Bronchial epithelial cell (primary cell): Measurements from ENCODE around the gene MIX23. TPM values are rescaled to one million over a fixed set of nuclear protein-coding genes. Genes with fewer than 3 reads are reported as not detected.

Experiments
- DNase-seq: peaks from one replicate; pipeline ENCODE4 v3.0.0-alpha.2; 2010; ENCODE audit warnings: low read depth
- FAIRE-seq: peaks from 2 replicates; lab custom pipeline; 2011; peaks lifted over from hg19 to GRCh38; lab: Jason Lieb, UNC
- H3K27me3 ChIP-seq: 2 replicates; pipeline ENCODE4 v1.5.1; 2011; ENCODE audit warnings: low read length; ENCODE audit not compliant: control insufficient read depth, insufficient read depth
- H3K36me3 ChIP-seq: 2 replicates; pipeline ENCODE4 v1.5.1; 2011; ENCODE audit warnings: low read length; ENCODE audit not compliant: control insufficient read depth, insufficient read depth
- H3K4me3 ChIP-seq: 2 replicates; pipeline ENCODE4 v1.5.1; 2011; ENCODE audit warnings: mild to moderate bottlenecking, low read depth, low read length, control low read depth
- total RNA-seq: library from RNA; depleted of rRNA; stranded (reverse); fragments of >200 nt; gene quantifications from 2 replicates; pipeline ENCODE4 v1.2.1, GENCODE V29; 2014
- TF ChIP-seq, protein P1 (sequence below): IDR thresholded peaks from 2 replicates; pipeline ENCODE4 v1.5.1; 2011; ENCODE audit warnings: mild to moderate bottlenecking, moderate library complexity, low read length, control low read depth, inconsistent platforms; ENCODE audit not compliant: insufficient read depth, severe bottlenecking

The MIX23 gene
- total RNA-seq, 1 donor from 2014 or later = 24.0 TPM

DNA sequence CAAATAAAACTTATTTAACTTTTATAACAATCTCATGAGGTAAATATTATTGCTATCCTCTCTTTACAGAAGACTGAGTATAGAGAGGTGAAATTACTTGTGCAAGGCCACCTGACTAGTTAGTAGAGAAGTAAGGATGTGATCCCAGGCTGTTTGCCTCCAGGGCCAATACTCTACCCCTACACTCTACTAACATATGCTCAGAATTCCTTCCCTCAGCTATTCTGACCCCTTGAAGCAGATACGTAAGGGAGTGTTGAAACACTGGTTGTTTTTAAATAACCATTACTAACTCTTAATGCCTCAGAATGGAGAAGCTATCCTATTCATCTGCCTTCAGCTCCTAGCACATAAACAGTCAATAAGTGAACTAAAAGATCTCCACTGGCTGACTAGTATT lies 33.9 kb downstream of the MIX23 start:
- no peak for DNase-seq

DNA sequence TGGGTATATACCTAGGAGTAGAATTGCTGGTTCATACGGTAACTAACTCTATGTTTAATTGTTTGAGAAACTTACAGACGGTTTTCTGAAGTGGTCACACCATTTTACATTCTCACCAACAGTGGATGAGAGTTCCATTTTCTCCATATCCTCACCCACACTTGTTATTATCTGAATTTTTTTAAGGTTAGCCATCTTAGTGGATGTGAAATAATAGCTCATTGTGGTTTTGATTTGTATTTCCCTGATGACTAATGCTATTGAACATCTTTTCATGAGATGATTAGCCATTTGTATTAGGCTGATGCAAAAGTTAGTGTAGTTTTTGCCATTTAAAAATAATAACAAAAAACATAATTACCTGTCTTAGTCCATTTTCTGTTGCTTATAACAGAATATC lies 39.4 kb downstream of the MIX23 start:
- peak; percentile 69 for DNase-seq
- H3K36me3 ChIP-seq = peaks cover 1% of the 10 kb centered on the region
- TF ChIP-seq, protein P1, sequence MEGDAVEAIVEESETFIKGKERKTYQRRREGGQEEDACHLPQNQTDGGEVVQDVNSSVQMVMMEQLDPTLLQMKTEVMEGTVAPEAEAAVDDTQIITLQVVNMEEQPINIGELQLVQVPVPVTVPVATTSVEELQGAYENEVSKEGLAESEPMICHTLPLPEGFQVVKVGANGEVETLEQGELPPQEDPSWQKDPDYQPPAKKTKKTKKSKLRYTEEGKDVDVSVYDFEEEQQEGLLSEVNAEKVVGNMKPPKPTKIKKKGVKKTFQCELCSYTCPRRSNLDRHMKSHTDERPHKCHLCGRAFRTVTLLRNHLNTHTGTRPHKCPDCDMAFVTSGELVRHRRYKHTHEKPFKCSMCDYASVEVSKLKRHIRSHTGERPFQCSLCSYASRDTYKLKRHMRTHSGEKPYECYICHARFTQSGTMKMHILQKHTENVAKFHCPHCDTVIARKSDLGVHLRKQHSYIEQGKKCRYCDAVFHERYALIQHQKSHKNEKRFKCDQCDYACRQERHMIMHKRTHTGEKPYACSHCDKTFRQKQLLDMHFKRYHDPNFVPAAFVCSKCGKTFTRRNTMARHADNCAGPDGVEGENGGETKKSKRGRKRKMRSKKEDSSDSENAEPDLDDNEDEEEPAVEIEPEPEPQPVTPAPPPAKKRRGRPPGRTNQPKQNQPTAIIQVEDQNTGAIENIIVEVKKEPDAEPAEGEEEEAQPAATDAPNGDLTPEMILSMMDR = no peak
- no peak for FAIRE-seq
- no peak overlapping the region for H3K4me3 ChIP-seq
- no peaks in the 10 kb centered on the region for H3K27me3 ChIP-seq

More for the DNA sequence above, 33.9 kb downstream of the MIX23 start:
- TF ChIP-seq, protein P1 = no peak
- Histone ChIP-seq H3K36me3 (no peaks in the 10 kb centered on the region), H3K27me3 (no peaks in the 10 kb centered on the region), H3K4me3 (no peak overlapping the region)
- FAIRE-seq = no peak

DNA sequence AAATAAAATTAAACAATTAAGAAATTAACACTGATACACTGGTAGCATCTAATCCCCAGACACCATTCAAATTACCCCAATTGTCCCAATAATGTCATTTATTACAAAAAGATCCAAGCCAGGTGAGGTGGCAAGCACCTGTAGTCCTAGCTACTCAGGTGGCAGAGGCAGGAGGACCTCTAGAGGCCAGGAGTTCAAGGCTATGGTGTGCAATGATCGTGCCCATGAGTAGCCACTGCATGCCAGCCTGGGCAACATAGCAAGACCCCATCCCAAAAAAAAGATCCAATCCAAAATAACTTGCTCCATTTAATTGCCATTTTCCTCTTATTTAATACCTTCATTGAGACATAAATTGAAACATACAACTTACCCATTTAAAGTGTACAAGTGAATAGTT lies 40.2 kb downstream of the MIX23 start:
- Histone ChIP-seq H3K4me3 (no peak overlapping the region), H3K36me3 (peaks cover 3% of the 10 kb centered on the region), H3K27me3 (no peaks in the 10 kb centered on the region)
- DNase-seq (no peak), FAIRE-seq (no peak)
- TF ChIP-seq, protein P1 = no peak

DNA sequence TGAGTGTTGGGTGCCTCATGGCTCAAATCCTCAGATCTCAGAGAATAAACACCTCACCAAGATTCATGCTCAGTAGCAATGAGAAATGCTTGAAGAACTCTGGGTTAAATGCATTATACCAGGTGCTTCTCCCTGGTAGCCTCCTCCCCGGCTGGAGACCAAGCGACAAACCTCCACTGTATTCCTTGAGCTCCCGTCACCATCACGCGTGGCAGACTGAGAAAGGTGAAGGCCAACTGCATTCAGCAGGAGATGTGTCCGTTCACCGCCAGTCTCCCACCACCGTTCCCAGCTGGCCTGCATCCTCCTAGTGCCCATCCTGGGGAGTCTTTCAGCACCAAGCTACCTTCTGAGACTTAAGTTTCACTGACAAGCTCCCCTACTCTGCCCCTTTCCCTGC lies 50.5 kb downstream of the MIX23 start:
- no peak for DNase-seq
- no peaks in the 10 kb centered on the region for H3K27me3 ChIP-seq
- no peak for FAIRE-seq
- TF ChIP-seq, protein P1 = no peak
- H3K4me3 ChIP-seq = no peak overlapping the region
- H3K36me3 ChIP-seq = peaks cover 26% of the 10 kb centered on the region

DNA sequence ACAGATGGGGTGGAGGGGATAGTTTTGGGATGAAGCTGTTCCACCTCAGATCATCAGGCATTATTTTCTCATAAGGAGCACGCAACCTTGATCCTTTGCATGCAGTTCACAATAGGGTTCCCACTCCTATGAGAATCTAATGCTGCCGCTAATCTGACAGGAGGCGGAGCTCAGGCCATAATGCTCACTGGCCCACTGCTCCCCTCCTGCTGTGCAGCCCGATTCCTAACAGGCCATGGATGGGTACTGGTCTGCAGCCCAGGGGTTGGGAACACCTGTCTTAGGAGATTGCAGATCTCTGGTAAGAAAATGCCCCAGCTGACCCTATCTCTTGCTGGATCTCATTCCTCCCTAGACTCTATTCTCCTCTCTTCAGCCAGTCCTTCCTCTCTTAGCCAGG lies 51.1 kb downstream of the MIX23 start:
- Histone ChIP-seq H3K27me3 (no peaks in the 10 kb centered on the region), H3K4me3 (no peak overlapping the region), H3K36me3 (peaks cover 26% of the 10 kb centered on the region)
- FAIRE-seq (no peak), DNase-seq (no peak)
- TF ChIP-seq, protein P1 = no peak

DNA sequence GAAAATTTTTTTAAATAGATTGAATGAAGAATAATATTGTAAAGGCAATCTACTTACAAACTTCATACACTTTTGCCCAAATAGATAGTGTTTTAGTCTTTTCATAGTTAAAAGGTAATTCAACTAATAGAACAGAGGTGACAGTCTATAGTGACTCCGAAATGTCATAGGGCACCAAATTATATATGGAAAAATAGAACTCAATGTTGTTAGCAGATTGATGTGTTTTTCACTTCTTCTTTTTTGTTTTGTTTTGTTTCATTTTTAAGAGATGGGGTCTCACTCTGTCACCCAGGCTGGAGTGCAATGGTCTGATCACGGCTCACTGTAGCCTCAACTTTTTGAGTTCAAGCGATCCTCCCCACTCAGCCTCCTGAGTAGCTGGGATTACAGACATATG lies 57.3 kb downstream of the MIX23 start:
- no peak for DNase-seq
- Histone ChIP-seq H3K36me3 (peaks cover 8% of the 10 kb centered on the region), H3K4me3 (peak overlapping the region; percentile 47), H3K27me3 (no peaks in the 10 kb centered on the region)
- TF ChIP-seq, protein P1 = no peak
- FAIRE-seq = no peak
